GM12878 (cell line): ENCODE measurements around the gene ABCG1. TPM values are rescaled to one million over a fixed set of nuclear protein-coding genes. Genes with fewer than 3 reads are reported as not detected.

ENCODE experiments used
- ATAC-seq: fragments of 200-7000 bp; cut with Tn5 transposase; 3 replicates; pipeline ENCODE4 v1.9.1; 2020; ENCODE audit warnings: mild to moderate bottlenecking, moderate library complexity
- BruUV-seq: library from RNA; stranded (reverse); fragments of 400-500 nt; replicated peaks from 2 replicates; lab custom pipeline; 2021; lab: Mats Ljungman, UMichigan
- CTCF ChIA-PET: fragments of 300-600 bp; sonication (Branson Sonifier 250); formaldehyde crosslinking; extraction: SDS; loops from one replicate; lab custom pipeline; 2021; ENCODE audit warnings: inconsistent platforms; lab: Yijun Ruan, JAX
- POLR2A ChIA-PET: fragments of 350-600 bp; formaldehyde crosslinking; extraction: SDS; loops from one replicate; lab custom pipeline; 2021; ENCODE audit warnings: inconsistent platforms; lab: Charles Lee
- RAD21 ChIA-PET: fragments of 300-600 bp; sonication (Branson Sonifier 250); formaldehyde crosslinking; loops from one replicate; lab custom pipeline; 2023; ENCODE audit warnings: antibody characterized with exemption; ENCODE audit not compliant: unreplicated experiment; lab: Charles Lee
- SMC1A ChIA-PET: fragments of 300-600 bp; sonication (Branson Sonifier 250); formaldehyde crosslinking; loops from one replicate; lab custom pipeline; 2023; ENCODE audit not compliant: unreplicated experiment, uncharacterized antibody; lab: Charles Lee
- DNase-seq: peaks from one replicate; pipeline ENCODE4 v3.0.0-alpha.2; 2011; ENCODE audit warnings: low read depth, low spot score
- FAIRE-seq: peaks from 3 replicates; lab custom pipeline; 2011; peaks lifted over from hg19 to GRCh38; lab: Jason Lieb, UNC
- H2AFZ ChIP-seq: 2 replicates; pipeline ENCODE4 v1.6.0; 2011; ENCODE audit warnings: low read depth, low read length, control low read depth; ENCODE audit not compliant: control insufficient read depth
- H3K27ac ChIP-seq: 2 replicates; pipeline ENCODE4 v1.5.1; 2011; ENCODE audit warnings: control low read depth; ENCODE audit not compliant: control insufficient read depth, insufficient read depth
- H3K27me3 ChIP-seq, 2 experiments: replicated peaks in 1 of 2; 2 replicates each; pipeline versions ENCODE4 v1.6.0 to v1.6.1; 2011; ENCODE audit warnings: low read length in 1 of 2; ENCODE audit not compliant: control insufficient read depth in 2 of 2, insufficient read depth in 2 of 2
- H3K36me3 ChIP-seq, 2 experiments: 2 replicates each; pipeline ENCODE4 v1.5.1; 2011; ENCODE audit warnings: low read length in 1 of 2; ENCODE audit not compliant: control insufficient read depth in 2 of 2, insufficient read depth in 2 of 2
- H3K4me1 ChIP-seq: 2 replicates; pipeline ENCODE4 v1.6.1; 2011; ENCODE audit warnings: mild to moderate bottlenecking, low read length, moderate library complexity, mixed read lengths; ENCODE audit not compliant: control insufficient read depth, insufficient read depth
- H3K4me2 ChIP-seq: 2 replicates; pipeline ENCODE4 v1.6.0; 2011; ENCODE audit warnings: control low read depth; ENCODE audit not compliant: control insufficient read depth, insufficient read depth
- H3K4me3 ChIP-seq: fragments of 200-600 bp; sonication (generic); 2 replicates; pipeline ENCODE4 v1.5.1; 2016
- H3K79me2 ChIP-seq: 2 replicates; pipeline ENCODE4 v1.6.0; 2011; ENCODE audit warnings: low read length; ENCODE audit not compliant: control insufficient read depth, insufficient read depth
- H3K9ac ChIP-seq: 2 replicates; pipeline ENCODE4 v1.8.0; 2011; ENCODE audit warnings: low read length, control low read depth, mixed read lengths; ENCODE audit not compliant: control insufficient read depth, insufficient read depth
- H3K9me3 ChIP-seq: replicated peaks from 3 replicates; pipeline ENCODE4 v1.5.1; 2011; ENCODE audit warnings: mild to moderate bottlenecking, low read length; ENCODE audit not compliant: control insufficient read depth, insufficient read depth
- H4K20me1 ChIP-seq: 2 replicates; pipeline ENCODE4 v1.6.0; 2011; ENCODE audit not compliant: control insufficient read depth, insufficient read depth
- PAX5 ChIP-seq: IDR thresholded peaks from 2 replicates; pipeline ENCODE4 v1.6.1; 2011; ENCODE audit warnings: low read depth, low read length, borderline replicate concordance
- RELA ChIP-seq: fragments of 450-650 bp; IDR thresholded peaks from 2 replicates; pipeline ENCODE4 v1.8.0; 2014; ENCODE audit warnings: borderline replicate concordance; ENCODE audit not compliant: partially characterized antibody
- SIX5 ChIP-seq: IDR thresholded peaks from 2 replicates; pipeline ENCODE4 v1.6.1; 2011; ENCODE audit warnings: mild to moderate bottlenecking, low read depth, low read length, moderate library complexity; ENCODE audit not compliant: severe bottlenecking
- WGBS: methylation state at CpG from one replicate; pipeline ENCODE4 v1.1.6; 2016; ENCODE audit warnings: low lambda C conversion rate; ENCODE audit not compliant: insufficient replicate concordance, insufficient coverage; ENCODE audit errors: missing lambda C conversion rate; 5-methylcytosine and 5-hydroxymethylcytosine counted together
- in situ Hi-C: fragments of 300-500 bp; cut with MboI; formaldehyde crosslinking; loops from 9 replicates; pipeline ENCODE4 v1.14.3; 2018; ENCODE audit warnings: mixed read lengths
- intact Hi-C: fragments of 100-400 bp; cut with micrococcal nuclease; formaldehyde crosslinking; loops from one replicate; pipeline ENCODE4 v1.14.2; 2022; ENCODE audit not compliant: unreplicated experiment
- polyA plus RNA-seq, 11 experiments: library from polyadenylated mRNA; depleted of rRNA in 4 of 11; unstranded in 6 of 11; stranded (reverse) in 5 of 11; fragments of >200 nt; fragmentation: Nextera tagmentation in 4 of 11; fragmentation: Illumina TruSeq in 1 of 11; extraction: Ambion mirVana in 4 of 11; extraction: Trizol in 1 of 11; gene quantifications; 1 replicate in 1 of 11; 2 replicates in 10 of 11; pipeline versions ENCODE4 v1.2.1 to v1.2.3, GENCODE V29; 2011 to 2016; ENCODE audit warnings: inconsistent platforms in 2 of 11, missing spikeins in 2 of 11, low read depth in 1 of 11
- total RNA-seq, 4 experiments: library from RNA; depleted of rRNA in 3 of 4; stranded (reverse); fragments of >200 nt in 3 of 4; fragmentation: Illumina TruSeq in 1 of 4; extraction: Trizol in 1 of 4; gene quantifications; 2 replicates each; pipeline versions ENCODE4 v1.2.1 to v1.2.3, GENCODE V29; 2013 to 2021

Gene ABCG1
- total and polyA plus RNA-seq, 10 of the 15 experiments (the other 5 are each of a cell fraction or from before 2014, with no cell fraction given) = 0.59 to 19.3 (median 5.7) TPM

GRCh38 chr21:42237161-42237560 lies 18.2 kb downstream of the ABCG1 start (continued):
- TF ChIP-seq SIX5 = no peak
- TF ChIP-seq, all 136 proteins: peak for 0

DNA sequence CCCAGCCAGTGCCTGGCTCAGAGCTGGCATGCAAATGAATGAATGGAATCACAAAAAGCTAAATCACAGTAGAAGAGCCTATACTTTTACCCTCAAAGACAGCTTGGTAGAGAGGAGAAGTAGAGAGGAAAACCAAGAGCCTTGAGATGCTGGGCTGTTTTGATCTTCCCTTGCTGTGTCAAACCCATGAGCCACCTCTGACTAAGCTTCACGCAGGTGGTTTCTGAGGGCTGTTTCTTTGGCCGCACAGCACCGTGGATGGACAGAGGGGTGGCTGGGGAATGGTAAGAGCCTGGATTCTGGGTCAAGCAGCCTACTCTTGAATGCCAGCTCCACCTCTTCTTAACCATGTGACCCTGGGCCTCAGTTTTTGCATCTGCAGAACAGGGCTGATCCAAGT lies 18.6 kb downstream of the ABCG1 start:
- Histone ChIP-seq H3K79me2 (no peaks in the 10 kb centered on the region), H3K9ac (no peak overlapping the region), H3K4me3 (no peak overlapping the region), H2AFZ (no peak overlapping the region), H4K20me1 (no peaks in the 10 kb centered on the region), H3K4me1 (peaks cover 68% of the 10 kb centered on the region), H3K36me3 (no peaks in the 10 kb centered on the region), H3K27me3 (no peaks in the 10 kb centered on the region), H3K27ac (peak overlapping the region; percentile 22), H3K9me3 (no peaks in the 10 kb centered on the region), H3K4me2 (peak overlapping the region; percentile 74)
- SMC1A ChIA-PET = interaction anchor here (0.8 to 7.8 kb wide), 20 partner anchors 8 to 298 kb away, joined by 3 to 77 read pairs (median 9); partner anchors contain the start of gene ABCG1
- POLR2A ChIA-PET = interaction anchor here (0.5 to 4.4 kb wide), 9 partner anchors 9 to 228 kb away, joined by 3 to 35 read pairs (median 8); partner anchors contain the start of genes ABCG1 and ZBTB21
- ATAC-seq = peak; percentile 23
- RAD21 ChIA-PET = interaction anchor here (0.7 to 5.4 kb wide), 16 partner anchors 9 to 299 kb away, joined by 3 to 60 read pairs (median 7); partner anchors contain the start of gene ABCG1
- FAIRE-seq = no peak
- DNase-seq = no peak
- intact Hi-C loops (loop anchor here (5.0 to 10.0 kb wide), 3 partner anchors 50 to 300 kb away; no protein-coding TSS in a partner anchor), in situ Hi-C loops (loop anchor here (5.0 kb wide), 1 partner anchor 300 kb away; no protein-coding TSS in a partner anchor)
- 0% methylated on average over 3 of the region's 3 CpGs for WGBS
- CTCF ChIA-PET = interaction anchor here (1.1 to 10.6 kb wide), 13 partner anchors 7 to 299 kb away, joined by 3 to 151 read pairs (median 7); no protein-coding TSS in a partner anchor
- TF ChIP-seq PAX5 (no peak), RELA (peak; percentile 34)
- BruUV-seq = no TSS peak
